Measurements from ENCODE around the gene MGAT1. TPM values are rescaled to one million over a fixed set of nuclear protein-coding genes. Genes with fewer than 3 reads are reported as not detected.

The MGAT1 gene
- total and polyA plus RNA-seq, 2 of the 8 experiments (the other 6 are each of a cell fraction or from before 2014, with no cell fraction given), result 66.8 to 77.0 TPM

DNA sequence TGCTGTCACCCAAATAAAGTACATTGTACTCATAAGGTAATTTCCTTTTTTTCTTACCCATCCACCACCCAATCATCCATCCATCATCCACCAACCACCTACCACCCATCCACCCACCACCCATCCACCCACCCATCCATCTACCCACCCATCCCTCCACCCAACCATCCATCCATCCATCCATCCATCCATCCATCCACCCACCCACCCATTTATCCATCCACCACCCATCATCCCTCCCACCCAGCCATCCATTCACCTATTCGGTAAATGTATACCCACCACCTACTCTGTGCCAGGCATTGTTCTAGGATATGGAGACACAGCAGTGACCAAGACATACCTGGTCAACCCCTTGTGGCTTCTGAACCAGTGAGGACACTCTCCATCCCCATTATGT, 25.1 kb downstream of the MGAT1 start:
- CTCF ChIA-PET (ENCODE audit: partially characterized antibody), result no interaction called here
- H3K56ac ChIP-seq (replicated peaks; ENCODE audit: insufficient read length, low read depth, low read length), result no peak overlapping the region
- H3K36me3 ChIP-seq (ENCODE audit: control insufficient read depth in 2 of 4, insufficient read depth in 4 of 4, low read length in 3 of 4), result no peaks in the 10 kb centered on the region; a peak in 1 of 8 replicates
- H3K23ac ChIP-seq (ENCODE audit: insufficient read length), result no peak overlapping the region
- H3K79me2 ChIP-seq (ENCODE audit: control insufficient read depth in 1 of 2, insufficient read depth in 2 of 2, low read length in 2 of 2), result no peaks in the 10 kb centered on the region
- H4K20me1 ChIP-seq (replicated peaks in 1 of 2; ENCODE audit: control insufficient read depth in 1 of 2, insufficient read depth in 2 of 2, low read length in 2 of 2), result no peaks in the 10 kb centered on the region
- no peak overlapping the region for H2BK20ac ChIP-seq (ENCODE audit: low read length)
- H3K14ac ChIP-seq (ENCODE audit: insufficient read length), result no peak overlapping the region
- H2BK120ac ChIP-seq (replicated peaks; ENCODE audit: low read depth, low read length), result no peak overlapping the region
- no peak overlapping the region for H3K4me2 ChIP-seq (ENCODE audit: insufficient read depth in 1 of 2, low read depth in 2 of 2, low read length in 2 of 2)
- H2AFZ ChIP-seq (ENCODE audit: low read length), result no peak overlapping the region
- H3K23me2 ChIP-seq (ENCODE audit: low read depth, low read length), result no peaks in the 10 kb centered on the region; the same call in 1 of the 2 replicates
- no peak overlapping the region for H3K18ac ChIP-seq (ENCODE audit: extremely low read depth, low read length)
- H4K5ac ChIP-seq (ENCODE audit: insufficient read length, low read depth, low read length), result no peak overlapping the region
- H3K4me3 ChIP-seq (ENCODE audit: extremely low read depth in 1 of 4, insufficient read depth in 2 of 4, low read depth in 3 of 4, low read length in 4 of 4), result no peak overlapping the region
- no peak overlapping the region for H3K9ac ChIP-seq (replicated peaks in 1 of 4; ENCODE audit: extremely low read depth in 1 of 4, low read depth in 3 of 4, low read length in 3 of 4)
- H2BK5ac ChIP-seq (ENCODE audit: low read depth, low read length), result no peak overlapping the region
- H3K27ac ChIP-seq (ENCODE audit: low read depth, low read length), result no peak overlapping the region
- no peak overlapping the region for H3K4ac ChIP-seq (replicated peaks; ENCODE audit: insufficient read length, low read depth, low read length)
- peaks cover 0 to under 1% of the 10 kb centered on the region in 2 experiments; a peak in 1 of 4 replicates for H3K9me3 ChIP-seq (ENCODE audit: insufficient read depth in 2 of 2, low read depth in 1 of 2, low read length in 1 of 2)
- no peak for DNase-seq (ENCODE audit: low read depth in 1 of 2, low spot score in 2 of 2)
- H2BK15ac ChIP-seq (ENCODE audit: low read length), result no peak overlapping the region
- no peak overlapping the region for H4K91ac ChIP-seq (replicated peaks; ENCODE audit: insufficient read length, low read length)
- no peaks in the 10 kb centered on the region for H3K27me3 ChIP-seq (replicated peaks in 1 of 4; ENCODE audit: control insufficient read depth in 3 of 4, extremely low read depth in 1 of 4, insufficient read depth in 3 of 4, low read length in 3 of 4)
- H2AK5ac ChIP-seq (ENCODE audit: low read depth, low read length), result no peak overlapping the region
- H3K79me1 ChIP-seq (ENCODE audit: low read depth, low read length), result no peaks in the 10 kb centered on the region
- H2BK12ac ChIP-seq (ENCODE audit: low read depth, low read length), result no peak overlapping the region
- no peaks in the 10 kb centered on the region for H3K4me1 ChIP-seq (replicated peaks in 1 of 4; ENCODE audit: control insufficient read depth in 3 of 4, insufficient read depth in 4 of 4, low read length in 3 of 4)
- 100% methylated on average over 1 of the region's 1 CpG; no CpG with 5 or more reads in 1 of the 2 experiments for WGBS, 2 experiments (ENCODE audit: extremely low coverage in 1 of 2, insufficient coverage in 1 of 2, insufficient read length in 1 of 2, insufficient replicate concordance in 2 of 2, low coverage in 1 of 2, low lambda C conversion rate in 2 of 2, missing lambda C conversion rate in 1 of 2)
- POLR2A ChIA-PET (ENCODE audit: partially characterized antibody), result no interaction called here
- H4K8ac ChIP-seq (ENCODE audit: extremely low read depth, insufficient read depth, low read length), result no peak overlapping the region
- no peak for FAIRE-seq
- TF ChIP-seq GABPA (IDR thresholded peaks at IDR 0.05; ENCODE audit: borderline replicate concordance, insufficient read depth, low read length) (no peak), NANOG (IDR thresholded peaks at IDR 0.05; ENCODE audit: insufficient read depth, low read depth, low read length, poor library complexity, severe bottlenecking) (no peak), KDM1A (IDR thresholded peaks at IDR 0.05; ENCODE audit: borderline replicate concordance, low read length) (no peak), CREB1 (IDR thresholded peaks at IDR 0.05) (no peak), CBX8 (IDR thresholded peaks at IDR 0.05; ENCODE audit: borderline replicate concordance, low read depth, low read length) (no peak), RNF2 (IDR thresholded peaks at IDR 0.05; ENCODE audit: borderline replicate concordance, low read depth, low read length, missing control alignments, poor library complexity, severe bottlenecking) (no peak), SIX5 (IDR thresholded peaks at IDR 0.05; ENCODE audit: low read depth, low read length) (no peak), JUN (IDR thresholded peaks at IDR 0.05; ENCODE audit: low read depth, low read length) (no peak), SAP30 (IDR thresholded peaks at IDR 0.05; ENCODE audit: insufficient read depth, insufficient replicate concordance, low read length) (no peak), POU5F1 (IDR thresholded peaks at IDR 0.05; ENCODE audit: low read depth, low read length) (no peak), CBX5 (IDR thresholded peaks at IDR 0.05; ENCODE audit: low read depth, low read length) (no peak), PHF8 (conservative IDR thresholded peaks at IDR 0.05; ENCODE audit: low read depth, low read length) (no peak)
- TF ChIP-seq, protein P1, sequence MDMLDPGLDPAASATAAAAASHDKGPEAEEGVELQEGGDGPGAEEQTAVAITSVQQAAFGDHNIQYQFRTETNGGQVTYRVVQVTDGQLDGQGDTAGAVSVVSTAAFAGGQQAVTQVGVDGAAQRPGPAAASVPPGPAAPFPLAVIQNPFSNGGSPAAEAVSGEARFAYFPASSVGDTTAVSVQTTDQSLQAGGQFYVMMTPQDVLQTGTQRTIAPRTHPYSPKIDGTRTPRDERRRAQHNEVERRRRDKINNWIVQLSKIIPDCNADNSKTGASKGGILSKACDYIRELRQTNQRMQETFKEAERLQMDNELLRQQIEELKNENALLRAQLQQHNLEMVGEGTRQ (IDR thresholded peaks at IDR 0.05; ENCODE audit: low read length), result no peak
